Skeletal muscle tissue (tissue), 4 donors: ENCODE results near the gene CUBN. TPM values are rescaled to one million over a fixed set of nuclear protein-coding genes. Genes with fewer than 3 reads are reported as not detected.
A peak's percentile ranks its signal among the peaks of the same experiment; 100 is the strongest.
"Not testable (repeated sequence)": the region's sequence is repeated elsewhere in the genome, so short reads cannot be mapped to it uniquely, and the experiment has no call there.

Experiments
- H3K27ac ChIP-seq: one replicate; pipeline ENCODE4 v1.7.0; 2013; ENCODE audit warnings: mild to moderate bottlenecking, low read depth, low read length, inconsistent platforms
- H3K27me3 ChIP-seq, 3 donors: one replicate each; pipeline ENCODE4 v1.7.0; 2013; ENCODE audit warnings: low read length in 3 of 3; ENCODE audit not compliant: control insufficient read depth in 3 of 3, insufficient read depth in 3 of 3
- H3K36me3 ChIP-seq, 3 donors: one replicate each; pipeline ENCODE4 v1.7.0; 2013; ENCODE audit warnings: low read length in 3 of 3; ENCODE audit not compliant: control insufficient read depth in 3 of 3, insufficient read depth in 3 of 3
- H3K4me1 ChIP-seq, 3 donors: one replicate each; pipeline ENCODE4 v1.7.0; 2013; ENCODE audit warnings: low read length in 3 of 3, mild to moderate bottlenecking in 3 of 3; ENCODE audit not compliant: control insufficient read depth in 3 of 3, insufficient read depth in 3 of 3
- H3K4me3 ChIP-seq, 3 donors: one replicate each; pipeline ENCODE4 v1.7.0; 2013; ENCODE audit warnings: low read length in 3 of 3
- H3K9ac ChIP-seq, 3 donors: one replicate each; pipeline ENCODE4 v1.7.0; 2013; ENCODE audit warnings: low read length in 3 of 3, mild to moderate bottlenecking in 3 of 3, moderate library complexity in 2 of 3, low read depth in 1 of 3
- H3K9me3 ChIP-seq, 3 donors: one replicate each; pipeline ENCODE4 v1.7.0; 2013; ENCODE audit warnings: low read length in 3 of 3; ENCODE audit not compliant: control insufficient read depth in 3 of 3
- total RNA-seq: library from RNA; depleted of rRNA; stranded (reverse); fragments of >200 nt; gene quantifications from one replicate; pipeline ENCODE4 v1.2.3, GENCODE V29; 2014
- donor health status: Osteomylitis.

Gene CUBN
- total RNA-seq, 1 donor from 2014 or later: 4.2 TPM

GRCh38 chr10:16843252-16843870 lies 286.2 kb downstream of the CUBN start:
- no peaks in the 10 kb centered on the region for H3K36me3 ChIP-seq
- H3K9me3 ChIP-seq: no peaks in the 10 kb centered on the region
- no peaks in the 10 kb centered on the region for H3K27me3 ChIP-seq
- H3K4me1 ChIP-seq: peaks cover 0 to 5% (median 0%) of the 10 kb centered on the region in 3 donors
- H3K4me3 ChIP-seq: no peak overlapping the region
- H3K27ac ChIP-seq: no peak overlapping the region
- H3K9ac ChIP-seq: no peak overlapping the region

GRCh38 chr10:16835228-16835627 lies 294.4 kb downstream of the CUBN start:
- H3K36me3 ChIP-seq: no peaks in the 10 kb centered on the region
- no peak overlapping the region for H3K4me3 ChIP-seq
- no peaks in the 10 kb centered on the region for H3K9me3 ChIP-seq
- H3K4me1 ChIP-seq: peaks cover 0 to 9% (median 0%) of the 10 kb centered on the region in 3 donors
- no peak overlapping the region for H3K9ac ChIP-seq
- H3K27ac ChIP-seq: no peak overlapping the region
- no peaks in the 10 kb centered on the region for H3K27me3 ChIP-seq

GRCh38 chr10:16832351-16833080 lies 297.1 kb downstream of the CUBN start:
- Histone ChIP-seq H3K9me3 (no peaks in the 10 kb centered on the region), H3K27ac (peak overlapping the region; percentile 25), H3K27me3 (no peaks in the 10 kb centered on the region), H3K4me1 (peaks cover 0 to 13% (median 0%) of the 10 kb centered on the region in 3 donors), H3K36me3 (no peaks in the 10 kb centered on the region), H3K9ac (no peak overlapping the region), H3K4me3 (no peak overlapping the region)

GRCh38 chr10:16828701-16829175 lies 300.9 kb downstream of the CUBN start:
- Histone ChIP-seq H3K27ac (no peak overlapping the region), H3K4me1 (peaks cover 0 to 13% (median 0%) of the 10 kb centered on the region in 3 donors), H3K4me3 (no peak overlapping the region), H3K9me3 (no peaks in the 10 kb centered on the region), H3K9ac (no peak overlapping the region), H3K27me3 (no peaks in the 10 kb centered on the region), H3K36me3 (no peaks in the 10 kb centered on the region)

GRCh38 chr10:16828114-16828568 lies 301.5 kb downstream of the CUBN start:
- Histone ChIP-seq H3K9ac (no peak overlapping the region), H3K4me3 (peak overlapping the region in 2 of 3 donors; percentile 17 to 18)

GRCh38 chr10:16827474-16827873 lies 302.1 kb downstream of the CUBN start:
- H3K4me3 ChIP-seq: peak overlapping the region in 2 of 3 donors; percentile 17 to 18
- H3K9ac ChIP-seq, H3K27me3 ChIP-seq, H3K27ac ChIP-seq, H3K9me3 ChIP-seq, H3K4me1 ChIP-seq, H3K36me3 ChIP-seq: not testable (repeated sequence)

More at GRCh38 chr10:16828114-16828568, 301.5 kb downstream of the CUBN start:
- no peaks in the 10 kb centered on the region for H3K9me3 ChIP-seq
- peaks cover 0 to 13% (median 0%) of the 10 kb centered on the region in 3 donors for H3K4me1 ChIP-seq
- H3K36me3 ChIP-seq: no peaks in the 10 kb centered on the region
- H3K27me3 ChIP-seq: no peaks in the 10 kb centered on the region
- H3K27ac ChIP-seq: no peak overlapping the region

GRCh38 chr10:16822726-16823360 lies 306.8 kb downstream of the CUBN start:
- Histone ChIP-seq H3K27me3 (no peaks in the 10 kb centered on the region), H3K9me3 (peaks cover 0 to 3% (median 2%) of the 10 kb centered on the region in 3 donors), H3K4me1 (no peaks in the 10 kb centered on the region), H3K4me3 (no peak overlapping the region), H3K9ac (no peak overlapping the region), H3K27ac (no peak overlapping the region), H3K36me3 (no peaks in the 10 kb centered on the region)

- H3K9ac ChIP-seq: no peak overlapping the region
- no peak overlapping the region for H3K4me3 ChIP-seq
- H3K27ac ChIP-seq: no peak overlapping the region
- peaks cover 0 to 1% (median 0%) of the 10 kb centered on the region in 3 donors for H3K36me3 ChIP-seq
- peaks cover 0 to 1% (median 0%) of the 10 kb centered on the region in 3 donors for H3K4me1 ChIP-seq
- H3K27me3 ChIP-seq: no peaks in the 10 kb centered on the region
- H3K9me3 ChIP-seq: peaks cover 0 to 3% (median 2%) of the 10 kb centered on the region in 3 donors
Observed at GRCh38 chr10:16822027-16822426, 307.6 kb downstream of the CUBN start.

GRCh38 chr10:16820421-16820820 lies 309.2 kb downstream of the CUBN start:
- Histone ChIP-seq H3K4me3 (no peak overlapping the region), H3K27ac (no peak overlapping the region), H3K9ac (no peak overlapping the region), H3K27me3 (no peaks in the 10 kb centered on the region), H3K4me1 (peaks cover 8 to 17% (median 13%) of the 10 kb centered on the region in 3 donors), H3K9me3 (peaks cover 0 to 3% (median 2%) of the 10 kb centered on the region in 3 donors), H3K36me3 (peaks cover 0 to 4% (median 0%) of the 10 kb centered on the region in 3 donors)
